Mucosa of descending colon (tissue), 3 donors: ENCODE results near the gene CYP4F12. TPM values are rescaled to one million over a fixed set of nuclear protein-coding genes. Genes with fewer than 3 reads are reported as not detected.

Source experiments
- ATAC-seq: fragments of 200-7000 bp; cut with Tn5 transposase; one replicate; pipeline ENCODE4 v1.9.1; 2020; ENCODE audit warnings: mild to moderate bottlenecking, moderate library complexity
- DNase-seq, 3 donors: peaks; one replicate each; pipeline ENCODE4 v3.0.0-alpha.2; 2020
- H3K36me3 ChIP-seq: fragments of 200-600 bp; one replicate; pipeline ENCODE4 v1.8.0; 2021; ENCODE audit warnings: low read depth, mild to moderate bottlenecking
- H3K4me1 ChIP-seq: fragments of 200-600 bp; one replicate; pipeline ENCODE4 v1.8.0; 2021; ENCODE audit warnings: low read depth, mild to moderate bottlenecking
- H3K4me3 ChIP-seq: fragments of 200-600 bp; one replicate; pipeline ENCODE4 v1.8.0; 2021; ENCODE audit warnings: mild to moderate bottlenecking
- H3K9me3 ChIP-seq: fragments of 200-600 bp; one replicate; pipeline ENCODE4 v1.8.0; 2021; ENCODE audit warnings: mild to moderate bottlenecking
- CTCF ChIP-seq: fragments of 200-600 bp; IDR thresholded peaks from one replicate; pipeline ENCODE4 v1.8.0; 2022; ENCODE audit warnings: antibody characterized with exemption, mild to moderate bottlenecking
- intact Hi-C, 2 donors: fragments of 100-400 bp; cut with DNase I in 1 of 2; cut with micrococcal nuclease in 1 of 2; formaldehyde crosslinking; loops; one replicate each; pipeline versions ENCODE4 v1.11.0 to v1.11.1; 2022; cut with DNase I, micrococcal nuclease
- total RNA-seq, 3 donors: library from RNA; stranded (reverse); fragmentation: NEBNext Ultra II Directional in 2 of 3; extraction: Animal tissue kit (Norgen Biotek cat#: 25700) in 2 of 3; gene quantifications; one replicate each; pipeline versions ENCODE4 v1.2.1 to v1.2.4, GENCODE V29; 2021 to 2023
- donor health status: DM: no; HTN: no; CAD: no; lungs with moderate emphysema.
- donor health status: DM: no; HTN: no; CAD: no.
- donor health status: DM: no; HTN: yes; CAD: no.

The CYP4F12 gene
- total RNA-seq, 3 donors from 2014 or later: 62.8 to 179 (median 70.5) TPM

- intact Hi-C loops: no loop called here
- no peak for ATAC-seq
- no peak for DNase-seq
- Histone ChIP-seq H3K4me1 (no peaks in the 10 kb centered on the region), H3K9me3 (peaks cover 13% of the 10 kb centered on the region), H3K4me3 (no peak within 1 kb of the TSS), H3K36me3 (no peaks in the 10 kb centered on the region)
- TF ChIP-seq CTCF: no peak
These were observed 64.8 kb downstream of the CYP4F12 start, which contains the start of gene OR10H3 for GRCh38 chr19:15737722-15738121. OR10H3 (plus strand) TSS chr19:15737985; CDS start chr19:15741393, 3,408 bp downstream.

GRCh38 chr19:15740785-15741184 lies 67.9 kb downstream of the CYP4F12 start:
- H3K4me3 ChIP-seq: no peak overlapping the region
- H3K9me3 ChIP-seq: peaks cover 13% of the 10 kb centered on the region
- DNase-seq: no peak
- no peaks in the 10 kb centered on the region for H3K36me3 ChIP-seq
- TF ChIP-seq CTCF: no peak
- intact Hi-C loops: no loop called here
- no peak for ATAC-seq
- no peaks in the 10 kb centered on the region for H3K4me1 ChIP-seq

Other genes with a start within 250 kb of the CYP4F12 start
- gene WIZ, start 223.1 kb upstream of the CYP4F12 start, total RNA-seq: 10 to 100 TPM; 26.7 to 39.9 (median 28.1) TPM
- gene RASAL3, start 208.5 kb upstream of the CYP4F12 start, total RNA-seq: 1 to 10 TPM; 4.0 to 5.2 (median 5.1) TPM
- gene PGLYRP2, start 193.6 kb upstream of the CYP4F12 start, total RNA-seq: not detected
- gene CYP4F22, start 164.6 kb upstream of the CYP4F12 start, total RNA-seq: under 1 TPM in 2 of 3 donors, not detected in 1; 0.12 to 0.19 TPM
- not detected for gene CYP4F8, start 57.9 kb upstream of the CYP4F12 start, total RNA-seq
- 1 to 10 TPM; 2.7 to 7.8 (median 4.3) TPM for gene CYP4F3, start 32.2 kb upstream of the CYP4F12 start, total RNA-seq
- gene OR10H2, start 54.9 kb downstream of the CYP4F12 start, total RNA-seq: not detected
- gene OR10H3, start 64.9 kb downstream of the CYP4F12 start, total RNA-seq: not detected
- not detected for gene OR10H5, start 114.6 kb downstream of the CYP4F12 start, total RNA-seq
- gene OR10H1, start 142.6 kb downstream of the CYP4F12 start, total RNA-seq: under 1 TPM; 0.06 to 0.07 (median 0.06) TPM
- gene CYP4F2, start 225.0 kb downstream of the CYP4F12 start, total RNA-seq: 1 to 10 TPM; 1.6 to 9.1 (median 8.6) TPM